Measurements from ENCODE around the gene FAM3C. TPM values are rescaled to one million over a fixed set of nuclear protein-coding genes. Genes with fewer than 3 reads are reported as not detected.
A peak's percentile ranks its signal among the peaks of the same experiment; 100 is the strongest.

The FAM3C gene
- total RNA-seq, 1 donor from 2014 or later: 51.4 TPM

DNA sequence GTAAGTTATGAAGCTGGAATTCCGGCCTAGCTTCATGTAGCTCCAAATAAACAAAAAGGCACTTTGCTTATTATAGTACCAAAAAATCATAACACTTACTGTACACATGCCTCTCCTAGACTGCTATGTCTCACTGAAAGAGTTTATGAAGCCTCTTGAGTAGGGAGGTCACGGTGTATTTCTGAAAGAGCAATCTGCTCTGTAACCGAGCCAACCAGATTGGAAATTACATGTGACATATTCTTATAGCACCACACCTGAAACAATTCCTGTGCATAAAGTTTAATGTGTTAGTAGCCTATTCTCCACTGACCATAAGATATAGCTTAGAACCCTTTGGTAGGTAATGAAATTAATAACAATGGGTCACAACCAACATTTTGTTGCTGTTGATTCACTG lies 1.3 kb upstream of the FAM3C start:
- Histone ChIP-seq H3K4me1 (peaks cover 19% of the 10 kb centered on the region), H3K27ac (no peak overlapping the region), H3K4me3 (no peak overlapping the region), H3K27me3 (no peaks in the 10 kb centered on the region), H3K9me3 (no peaks in the 10 kb centered on the region), H3K36me3 (no peaks in the 10 kb centered on the region)
- intact Hi-C loops (cut with DNase I): no loop called here
- ATAC-seq (no peak), DNase-seq (no peak)
- no peak for TF ChIP-seq CTCF (IDR thresholded peaks at IDR 0.05)

DNA sequence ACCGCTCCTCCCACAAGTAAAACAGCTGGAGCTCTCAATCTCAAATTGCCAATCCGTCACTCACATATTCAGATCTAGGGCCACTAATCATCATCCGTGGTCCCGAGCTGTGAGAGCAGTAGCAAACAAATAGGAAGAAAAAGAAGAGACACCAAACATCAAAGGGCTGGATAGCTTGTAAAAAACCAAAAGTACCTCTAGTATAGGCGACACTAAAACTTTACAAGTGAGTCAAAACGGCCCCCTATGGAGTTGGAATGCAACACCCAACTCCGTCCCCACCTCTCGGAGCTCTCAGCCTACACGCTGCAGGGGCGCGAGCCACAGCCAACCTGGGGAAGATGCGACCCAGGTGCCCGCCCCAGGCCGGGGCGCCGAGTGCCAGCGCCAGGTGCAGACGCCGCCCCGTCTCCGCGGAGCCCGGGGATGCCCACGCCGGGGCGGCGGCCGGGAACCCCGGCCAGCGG lies 581 bp downstream of the FAM3C start:
- DNase-seq: no peak
- ATAC-seq: no peak
- peak overlapping the region; percentile 73 for H3K4me3 ChIP-seq

GRCh38 chr7:121394709-121395140 lies 1.4 kb downstream of the FAM3C start:
- intact Hi-C loops (cut with DNase I): no loop called here
- H3K36me3 ChIP-seq: no peaks in the 10 kb centered on the region
- H3K9me3 ChIP-seq: no peaks in the 10 kb centered on the region
- TF ChIP-seq CTCF (IDR thresholded peaks at IDR 0.05): no peak
- H3K4me3 ChIP-seq: peak overlapping the region; percentile 73
- H3K27me3 ChIP-seq: no peaks in the 10 kb centered on the region
- no peak overlapping the region for H3K27ac ChIP-seq
- ATAC-seq (no peak), DNase-seq (no peak)
- peaks cover 19% of the 10 kb centered on the region for H3K4me1 ChIP-seq

More for the DNA sequence above, 581 bp downstream of the FAM3C start:
- Histone ChIP-seq H3K27ac (peak overlapping the region; percentile 81), H3K9me3 (no peaks in the 10 kb centered on the region), H3K36me3 (no peaks in the 10 kb centered on the region), H3K27me3 (no peaks in the 10 kb centered on the region), H3K4me1 (peaks cover 19% of the 10 kb centered on the region)
- intact Hi-C loops (cut with DNase I): no loop called here
- TF ChIP-seq CTCF (IDR thresholded peaks at IDR 0.05): no peak

DNA sequence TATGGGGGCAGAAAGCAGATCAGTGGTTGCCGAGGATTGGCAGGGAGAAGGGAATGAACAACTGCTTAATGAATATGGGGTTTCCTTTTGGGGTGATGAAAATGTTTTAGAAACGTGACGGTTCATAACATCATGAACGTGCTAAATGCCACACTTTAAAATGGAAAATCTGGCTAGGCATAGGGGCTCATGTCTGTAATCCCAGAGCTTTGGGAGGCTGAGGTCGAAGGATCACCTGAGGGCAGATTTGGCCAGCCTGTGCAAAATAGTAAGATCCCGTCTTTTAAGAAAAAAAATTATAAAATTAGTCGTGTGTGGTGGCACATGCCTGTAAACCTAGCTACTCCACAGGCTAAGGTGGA lies 3.1 kb downstream of the FAM3C start:
- intact Hi-C loops (cut with DNase I): no loop called here
- no peak for TF ChIP-seq CTCF (IDR thresholded peaks at IDR 0.05)
- no peak for DNase-seq
- H3K4me3 ChIP-seq: no peak overlapping the region
- H3K27ac ChIP-seq: no peak overlapping the region
- H3K4me1 ChIP-seq: peaks cover 19% of the 10 kb centered on the region
- H3K27me3 ChIP-seq: no peaks in the 10 kb centered on the region
- H3K9me3 ChIP-seq: no peaks in the 10 kb centered on the region
- no peaks in the 10 kb centered on the region for H3K36me3 ChIP-seq
- no peak for ATAC-seq

DNA sequence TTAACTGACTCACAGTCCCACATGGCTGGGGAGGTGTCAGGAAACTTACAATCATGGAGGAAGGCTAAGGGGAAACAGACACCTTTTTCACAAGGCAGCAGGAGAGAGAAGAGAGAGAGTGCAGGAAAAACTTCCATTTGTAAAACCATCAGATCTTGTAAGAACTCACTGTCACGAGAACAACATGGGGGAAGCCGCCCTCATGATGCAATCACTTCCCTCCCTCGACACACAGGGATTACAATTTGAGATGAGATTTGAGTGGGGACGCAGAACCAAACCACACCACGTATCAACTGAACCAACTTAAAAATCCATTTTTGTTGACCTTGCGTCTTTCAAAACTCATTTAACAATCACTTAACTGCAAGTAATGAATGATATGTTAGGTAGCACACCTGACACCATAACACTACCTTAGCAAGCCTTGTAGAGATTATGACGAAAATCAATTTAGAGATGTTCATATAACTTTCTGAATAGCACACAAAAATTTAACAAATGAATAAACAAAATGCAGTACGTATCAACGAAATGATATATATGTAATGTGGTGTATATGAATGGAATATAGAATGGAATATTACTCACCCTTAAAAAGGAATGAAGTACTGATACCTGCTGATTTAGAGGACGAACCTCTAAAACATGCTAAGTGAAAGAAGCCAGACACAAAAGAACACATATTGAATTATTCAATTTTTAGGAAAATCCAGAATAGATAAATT lies 3.7 kb downstream of the FAM3C start:
- intact Hi-C loops (cut with DNase I): no loop called here
- no peaks in the 10 kb centered on the region for H3K27me3 ChIP-seq
- H3K27ac ChIP-seq: no peak overlapping the region
- no peaks in the 10 kb centered on the region for H3K9me3 ChIP-seq
- DNase-seq (no peak), ATAC-seq (no peak)
- no peaks in the 10 kb centered on the region for H3K36me3 ChIP-seq
- peaks cover 19% of the 10 kb centered on the region for H3K4me1 ChIP-seq
- TF ChIP-seq CTCF (IDR thresholded peaks at IDR 0.05): no peak
- H3K4me3 ChIP-seq: no peak overlapping the region

Measured in upper lobe of right lung (tissue), 1 donor.